Bronchial epithelial cell (primary cell): ENCODE data around the gene AGPAT3. TPM values are rescaled to one million over a fixed set of nuclear protein-coding genes. Genes with fewer than 3 reads are reported as not detected.

Source experiments
- DNase-seq: peaks from one replicate; pipeline ENCODE4 v3.0.0-alpha.2; 2010; ENCODE audit warnings: low read depth
- FAIRE-seq: peaks from 2 replicates; lab custom pipeline; 2011; peaks lifted over from hg19 to GRCh38; lab: Jason Lieb, UNC
- H3K27me3 ChIP-seq: 2 replicates; pipeline ENCODE4 v1.5.1; 2011; ENCODE audit warnings: low read length; ENCODE audit not compliant: control insufficient read depth, insufficient read depth
- H3K36me3 ChIP-seq: 2 replicates; pipeline ENCODE4 v1.5.1; 2011; ENCODE audit warnings: low read length; ENCODE audit not compliant: control insufficient read depth, insufficient read depth
- H3K4me3 ChIP-seq: 2 replicates; pipeline ENCODE4 v1.5.1; 2011; ENCODE audit warnings: mild to moderate bottlenecking, low read depth, low read length, control low read depth
- total RNA-seq: library from RNA; depleted of rRNA; stranded (reverse); fragments of >200 nt; gene quantifications from 2 replicates; pipeline ENCODE4 v1.2.1, GENCODE V29; 2014
- TF ChIP-seq, protein P1 (sequence below): IDR thresholded peaks from 2 replicates; pipeline ENCODE4 v1.5.1; 2011; ENCODE audit warnings: mild to moderate bottlenecking, moderate library complexity, low read length, control low read depth, inconsistent platforms; ENCODE audit not compliant: insufficient read depth, severe bottlenecking

AGPAT3 gene
- total RNA-seq, 1 donor from 2014 or later = 40.5 TPM

DNA sequence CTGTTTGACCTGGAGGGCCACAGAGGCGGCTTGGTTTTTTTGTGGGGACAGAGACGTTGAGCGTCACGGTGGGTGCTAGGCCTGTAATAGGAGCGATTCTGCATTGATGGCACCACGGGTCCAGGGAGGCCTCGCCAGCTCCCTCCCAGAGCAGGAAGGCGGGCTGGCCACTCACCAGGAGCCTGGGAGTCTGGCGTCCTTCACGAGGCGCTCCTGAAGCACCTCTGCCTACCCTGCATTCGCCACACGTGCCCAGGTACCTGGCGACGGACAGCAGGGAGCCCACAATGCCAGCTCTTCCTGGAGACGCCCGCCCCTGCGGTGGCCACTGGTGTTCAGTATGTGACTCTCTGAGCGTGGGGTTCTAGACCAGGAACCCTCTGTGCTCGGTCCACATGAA is 77.2 kb downstream of the AGPAT3 start:
- FAIRE-seq (no peak), DNase-seq (no peak)
- TF ChIP-seq, protein P1, sequence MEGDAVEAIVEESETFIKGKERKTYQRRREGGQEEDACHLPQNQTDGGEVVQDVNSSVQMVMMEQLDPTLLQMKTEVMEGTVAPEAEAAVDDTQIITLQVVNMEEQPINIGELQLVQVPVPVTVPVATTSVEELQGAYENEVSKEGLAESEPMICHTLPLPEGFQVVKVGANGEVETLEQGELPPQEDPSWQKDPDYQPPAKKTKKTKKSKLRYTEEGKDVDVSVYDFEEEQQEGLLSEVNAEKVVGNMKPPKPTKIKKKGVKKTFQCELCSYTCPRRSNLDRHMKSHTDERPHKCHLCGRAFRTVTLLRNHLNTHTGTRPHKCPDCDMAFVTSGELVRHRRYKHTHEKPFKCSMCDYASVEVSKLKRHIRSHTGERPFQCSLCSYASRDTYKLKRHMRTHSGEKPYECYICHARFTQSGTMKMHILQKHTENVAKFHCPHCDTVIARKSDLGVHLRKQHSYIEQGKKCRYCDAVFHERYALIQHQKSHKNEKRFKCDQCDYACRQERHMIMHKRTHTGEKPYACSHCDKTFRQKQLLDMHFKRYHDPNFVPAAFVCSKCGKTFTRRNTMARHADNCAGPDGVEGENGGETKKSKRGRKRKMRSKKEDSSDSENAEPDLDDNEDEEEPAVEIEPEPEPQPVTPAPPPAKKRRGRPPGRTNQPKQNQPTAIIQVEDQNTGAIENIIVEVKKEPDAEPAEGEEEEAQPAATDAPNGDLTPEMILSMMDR = no peak
- no peak overlapping the region for H3K4me3 ChIP-seq
- H3K36me3 ChIP-seq = peaks cover 4% of the 10 kb centered on the region
- no peaks in the 10 kb centered on the region for H3K27me3 ChIP-seq

DNA sequence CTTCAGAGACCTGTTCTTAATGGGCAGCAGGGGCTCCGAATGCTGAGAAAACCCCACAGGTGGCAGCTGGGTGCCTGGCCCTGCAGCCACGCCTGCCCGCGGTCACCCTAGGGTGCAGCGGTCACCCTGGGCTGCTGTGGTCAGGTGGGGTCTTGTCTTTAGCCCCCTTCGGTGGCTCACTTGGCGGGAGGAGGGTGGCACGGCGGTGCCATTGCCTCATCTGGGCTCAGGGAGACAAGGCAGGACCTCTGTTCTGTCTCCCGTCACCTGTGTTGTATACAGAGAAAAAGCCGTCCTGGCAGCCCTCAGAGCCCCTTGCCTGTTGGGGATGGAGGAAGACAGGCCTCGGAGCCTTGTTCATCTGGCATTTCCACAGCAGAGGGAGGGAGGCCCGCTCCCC is 77.6 kb downstream of the AGPAT3 start:
- TF ChIP-seq, protein P1 = no peak
- FAIRE-seq (no peak), DNase-seq (no peak)
- no peak overlapping the region for H3K4me3 ChIP-seq
- H3K27me3 ChIP-seq = no peaks in the 10 kb centered on the region
- H3K36me3 ChIP-seq = peaks cover 4% of the 10 kb centered on the region

DNA sequence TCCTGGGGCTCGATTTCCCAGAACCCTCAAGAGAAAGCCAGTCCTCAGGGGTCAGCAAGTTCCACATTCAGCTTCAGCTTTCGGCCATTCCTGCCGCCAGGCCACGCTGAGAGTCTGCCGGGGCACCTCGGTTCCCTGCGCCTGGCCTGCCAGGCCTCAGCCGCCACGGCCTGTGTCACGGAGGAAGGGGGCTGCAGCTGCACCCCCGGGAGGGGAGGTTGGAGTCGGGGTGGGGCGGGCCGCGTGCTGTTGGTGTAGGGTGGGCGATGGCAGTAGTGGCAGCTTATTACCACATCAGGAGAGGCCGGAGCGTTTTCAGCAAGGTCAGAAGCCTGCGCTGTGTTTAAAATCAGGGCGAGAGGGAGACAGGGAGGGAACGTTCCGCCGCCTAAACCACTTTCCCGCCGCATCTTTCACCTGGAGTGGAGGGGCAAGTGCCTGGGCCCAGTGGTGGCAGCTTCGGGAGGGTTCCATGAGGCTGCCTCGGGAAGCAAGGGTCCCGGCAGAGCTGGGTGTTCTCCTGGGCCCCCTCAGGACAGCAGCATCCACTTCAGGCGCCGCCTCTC is 78.6 kb downstream of the AGPAT3 start:
- TF ChIP-seq, protein P1 = no peak
- H3K4me3 ChIP-seq = no peak overlapping the region
- no peak for FAIRE-seq
- H3K36me3 ChIP-seq = peaks cover 4% of the 10 kb centered on the region
- H3K27me3 ChIP-seq = no peaks in the 10 kb centered on the region
- no peak for DNase-seq

DNA sequence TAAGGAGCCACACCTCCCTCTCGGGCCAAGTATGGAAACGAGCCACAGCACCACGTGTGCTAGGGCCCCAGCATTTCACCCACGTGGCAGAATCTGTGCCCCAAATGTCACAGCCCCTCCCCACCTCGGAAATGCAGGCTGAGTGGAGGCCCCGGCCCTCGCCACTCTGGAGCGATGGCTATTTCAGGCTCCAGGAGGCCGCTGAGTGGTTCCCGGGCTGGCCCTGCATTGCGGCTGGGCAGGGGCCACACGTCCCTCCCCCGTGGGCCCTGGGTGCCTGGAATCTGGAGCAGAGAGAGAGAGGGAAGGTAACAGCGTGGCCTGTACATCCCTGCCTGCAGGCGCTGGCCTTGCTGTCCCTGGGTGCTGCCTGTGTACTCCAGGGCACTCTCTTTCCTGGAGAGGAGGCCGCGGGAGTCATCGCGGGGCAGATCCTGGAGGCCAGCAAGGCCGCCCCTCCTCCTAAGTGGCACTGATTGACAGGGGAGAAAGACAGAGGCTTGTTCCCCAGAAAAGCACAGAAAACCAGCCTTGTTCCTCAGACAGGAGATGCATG is 79.1 kb downstream of the AGPAT3 start:
- TF ChIP-seq, protein P1 = no peak
- peaks cover 4% of the 10 kb centered on the region for H3K36me3 ChIP-seq
- no peak overlapping the region for H3K4me3 ChIP-seq
- no peak for FAIRE-seq
- no peak for DNase-seq
- no peaks in the 10 kb centered on the region for H3K27me3 ChIP-seq

DNA sequence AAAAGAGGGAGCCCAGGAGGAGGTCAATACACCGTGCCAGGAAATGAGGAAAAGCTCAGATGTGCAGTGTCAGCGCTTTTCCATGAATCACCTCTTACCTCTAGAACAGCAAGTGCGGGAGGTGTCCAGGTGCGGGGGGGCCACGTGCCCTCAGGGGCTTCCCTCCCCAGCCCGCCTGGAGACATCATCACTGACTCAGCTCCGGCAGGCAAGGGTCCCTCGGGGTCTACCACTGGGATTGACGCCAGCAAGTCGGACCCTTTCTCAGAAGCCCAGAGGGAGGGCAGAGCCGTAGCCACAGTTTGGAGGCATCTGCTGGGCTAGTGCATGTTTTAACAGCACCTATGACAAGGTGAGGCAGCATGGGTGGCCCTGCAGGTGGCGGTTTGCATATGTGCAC is 79.7 kb downstream of the AGPAT3 start:
- TF ChIP-seq, protein P1 = no peak
- no peak overlapping the region for H3K4me3 ChIP-seq
- no peak for FAIRE-seq
- peak; percentile 18 for DNase-seq
- H3K36me3 ChIP-seq = peaks cover 2% of the 10 kb centered on the region
- H3K27me3 ChIP-seq = no peaks in the 10 kb centered on the region
